Body of pancreas (tissue), 4 donors: ENCODE measurements around the gene ARHGAP26. TPM values are rescaled to one million over a fixed set of nuclear protein-coding genes. Genes with fewer than 3 reads are reported as not detected.

Experiments used
- ATAC-seq: fragments of 150-250 bp; one replicate; pipeline ENCODE4 v1.9.1; 2016
- DNase-seq, 4 donors: peaks; one replicate each; pipeline ENCODE4 v3.0.0-alpha.2; 2019
- H3K27ac ChIP-seq, 4 donors: fragments of 200-600 bp; sonication (generic); 1 replicate in 3 of 4; 2 replicates in 1 of 4; pipeline versions ENCODE4 v1.5.1 to v1.6.1; 2016 to 2019; ENCODE audit warnings: mild to moderate bottlenecking in 1 of 4, mixed read lengths in 1 of 4, moderate library complexity in 1 of 4
- H3K27me3 ChIP-seq, 2 donors: fragments of 200-600 bp; sonication (generic); one replicate each; pipeline ENCODE4 v1.6.0; 2016; ENCODE audit warnings: mild to moderate bottlenecking in 1 of 2
- H3K36me3 ChIP-seq, 2 donors: fragments of 200-600 bp; sonication (generic); replicated peaks in 1 of 2; 2 replicates each; pipeline ENCODE4 v1.5.1; 2016; ENCODE audit warnings: low read depth in 2 of 2; ENCODE audit not compliant: insufficient read depth in 1 of 2
- H3K4me1 ChIP-seq: fragments of 200-600 bp; sonication (generic); one replicate; pipeline ENCODE4 v1.6.0; 2016
- H3K4me3 ChIP-seq, 2 donors: fragments of 200-600 bp; sonication (generic); 1 replicate in 1 of 2; 2 replicates in 1 of 2; pipeline ENCODE4 v1.5.1; 2016 to 2019
- H3K9me3 ChIP-seq, 3 donors: fragments of 200-600 bp; sonication (generic); 1 replicate in 2 of 3; 2 replicates in 1 of 3; pipeline ENCODE4 v1.5.1; 2016
- CTCF ChIP-seq, 7 experiments: fragments of 450-650 bp in 4 of 7; fragments of 200-600 bp in 3 of 7; sonication (generic) in 3 of 7; IDR thresholded peaks; one replicate each; pipeline ENCODE4 v1.5.1; 2016 to 2019; ENCODE audit warnings: antibody characterized with exemption in 7 of 7
- POLR2A ChIP-seq, 3 donors: fragments of 450-650 bp; IDR thresholded peaks; one replicate each; pipeline ENCODE4 v1.6.1; 2016; ENCODE audit warnings: antibody characterized with exemption in 3 of 3, mild to moderate bottlenecking in 2 of 3
- WGBS, 2 donors: methylation state at CpG; one replicate each; pipeline ENCODE4 v1.1.5; 2017; 5-methylcytosine and 5-hydroxymethylcytosine counted together
- intact Hi-C: fragments of 100-400 bp; cut with DNase I; formaldehyde crosslinking; loops from one replicate; pipeline ENCODE4 v1.15.1; 2023
- total RNA-seq, 2 donors: library from RNA; depleted of rRNA; stranded (reverse); fragments of >200 nt; gene quantifications; one replicate each; pipeline ENCODE4 v1.1.0, GENCODE V29; 2016

Gene ARHGAP26
- total RNA-seq, 2 donors from 2014 or later, result 12.5 to 14.2 TPM

DNA sequence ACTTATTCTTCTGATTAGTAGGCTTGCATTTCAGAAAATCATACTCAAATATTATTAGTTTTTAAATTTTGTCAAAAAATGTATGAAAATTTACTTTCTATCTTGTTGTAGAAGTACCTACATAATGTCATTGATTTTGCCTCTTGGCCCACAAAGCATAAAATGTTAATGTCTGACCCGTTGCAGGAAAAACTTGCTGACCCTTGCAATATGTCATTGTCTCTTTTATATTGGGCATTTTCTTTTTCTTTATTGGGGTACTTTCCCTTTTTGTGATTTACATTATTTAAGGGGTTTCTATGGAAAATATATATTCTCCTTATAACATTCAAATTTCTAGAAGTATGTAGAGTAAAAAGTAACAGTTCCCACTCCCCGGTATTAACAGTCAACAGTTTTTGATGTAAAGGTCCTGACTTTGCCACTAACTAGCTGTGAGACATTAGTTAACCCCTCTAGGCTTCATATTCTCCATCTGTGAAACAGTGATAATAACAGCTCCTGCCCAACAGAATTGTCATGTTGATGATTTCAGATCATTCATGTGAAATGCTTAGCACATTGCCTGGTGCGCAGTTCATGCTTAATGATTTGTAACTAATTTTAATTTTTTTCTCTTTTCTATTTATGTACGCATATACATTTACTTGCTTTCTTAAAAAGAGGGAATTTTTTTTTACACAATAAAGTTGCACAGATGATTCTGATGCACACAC is 243.2 kb downstream of the ARHGAP26 start:
- 69 to 74% methylated on average over 4 of the region's 4 CpGs for WGBS, 2 donors
- Histone ChIP-seq H3K9me3 (no peaks in the 10 kb centered on the region), H3K36me3 (no peaks in the 10 kb centered on the region), H3K4me1 (no peaks in the 10 kb centered on the region), H3K27ac (no peak overlapping the region), H3K27me3 (no peaks in the 10 kb centered on the region), H3K4me3 (no peak overlapping the region)
- DNase-seq (no peak), ATAC-seq (no peak)
- intact Hi-C loops, result no loop called here
- no peak for TF ChIP-seq POLR2A (IDR thresholded peaks at IDR 0.05)
- no peak for TF ChIP-seq CTCF (IDR thresholded peaks at IDR 0.05)

DNA sequence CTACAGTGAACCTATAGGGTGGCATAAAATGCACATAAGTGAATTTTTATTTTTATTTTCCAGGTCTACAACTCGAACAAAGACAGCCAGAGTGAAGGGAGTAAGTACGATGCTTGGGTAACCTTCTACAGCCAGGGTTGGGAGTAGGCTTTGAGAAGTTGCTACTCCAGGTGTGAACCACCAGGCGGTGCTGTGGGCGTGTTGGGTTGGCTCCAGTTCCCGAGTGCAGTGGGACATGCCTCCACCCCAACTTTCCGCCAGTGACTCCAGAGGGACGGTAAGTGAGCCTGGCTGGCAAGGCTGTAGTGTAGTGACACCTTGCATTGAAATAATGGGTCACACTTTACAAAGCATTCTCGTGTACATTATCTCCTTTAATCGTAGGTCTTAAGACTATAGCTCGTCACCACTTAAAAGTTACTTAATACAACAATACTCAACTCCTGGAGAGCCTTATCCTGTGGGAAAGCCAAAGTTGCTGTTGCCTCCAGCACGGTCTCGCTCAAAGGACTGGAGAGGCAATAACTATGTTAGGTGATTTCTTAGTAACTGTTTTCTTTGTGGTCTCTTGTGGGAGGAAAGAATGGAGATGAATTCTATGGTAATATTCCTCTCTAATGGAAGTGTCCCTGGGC is 244.0 kb downstream of the ARHGAP26 start:
- Histone ChIP-seq H3K4me3 (no peak overlapping the region), H3K27me3 (no peaks in the 10 kb centered on the region), H3K36me3 (no peaks in the 10 kb centered on the region), H3K27ac (no peak overlapping the region), H3K9me3 (no peaks in the 10 kb centered on the region), H3K4me1 (no peaks in the 10 kb centered on the region)
- peak in 4 of 7 experiments; percentile 14 to 27 (median 20) for TF ChIP-seq CTCF (IDR thresholded peaks at IDR 0.05)
- no peak for TF ChIP-seq POLR2A (IDR thresholded peaks at IDR 0.05)
- DNase-seq (peak in 1 of 4 donors; percentile 23), ATAC-seq (no peak)
- 74 to 77% methylated on average over 12 of the region's 12 CpGs for WGBS, 2 donors
- intact Hi-C loops, result no loop called here

DNA sequence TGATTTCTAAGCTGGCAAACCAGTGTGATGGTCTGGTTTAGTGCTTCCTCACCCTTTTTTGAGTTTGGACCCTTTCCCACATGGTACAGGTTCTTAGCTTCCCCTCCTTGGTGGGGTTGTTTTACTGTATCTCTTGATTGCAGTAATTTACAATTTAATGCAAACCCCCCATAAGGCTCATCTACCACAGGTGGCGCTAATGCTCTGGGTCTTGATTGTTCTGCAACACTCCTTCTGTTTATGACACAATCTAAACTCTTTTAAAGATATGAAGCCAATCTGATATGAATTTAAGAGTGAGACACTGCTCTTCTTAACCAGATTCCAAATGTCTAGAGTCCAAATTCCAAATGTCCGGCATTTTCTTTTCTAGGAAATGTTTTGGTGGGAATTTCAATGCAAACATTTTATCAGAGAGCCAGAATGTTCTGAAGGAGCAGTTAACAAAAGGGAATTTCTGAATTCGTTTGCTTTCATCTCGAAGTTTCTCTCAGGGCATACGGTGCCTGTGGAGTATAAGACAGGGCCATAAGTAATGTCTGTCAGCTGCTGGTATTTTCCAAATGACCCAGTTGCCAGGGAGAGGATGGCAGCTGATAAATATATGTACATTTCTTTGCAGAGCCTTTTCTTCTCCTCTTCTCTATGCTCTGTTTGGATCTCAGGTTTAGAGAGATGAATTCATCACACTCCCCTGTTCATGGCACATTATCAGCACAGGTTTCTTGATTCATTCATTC is 246.8 kb downstream of the ARHGAP26 start:
- intact Hi-C loops, result no loop called here
- H3K4me3 ChIP-seq, result no peak overlapping the region
- H3K27me3 ChIP-seq, result no peaks in the 10 kb centered on the region
- DNase-seq (peak in 2 of 4 donors; percentile 21 to 32), ATAC-seq (no peak)
- TF ChIP-seq POLR2A (IDR thresholded peaks at IDR 0.05), result no peak
- TF ChIP-seq CTCF (IDR thresholded peaks at IDR 0.05), result peak in 5 of 7 experiments; percentile 11 to 34 (median 31)
- H3K27ac ChIP-seq, result no peak overlapping the region
- no peaks in the 10 kb centered on the region for H3K4me1 ChIP-seq
- 72 to 81% methylated on average over 5 of the region's 5 CpGs for WGBS, 2 donors
- H3K36me3 ChIP-seq, result no peaks in the 10 kb centered on the region
- H3K9me3 ChIP-seq, result no peaks in the 10 kb centered on the region

DNA sequence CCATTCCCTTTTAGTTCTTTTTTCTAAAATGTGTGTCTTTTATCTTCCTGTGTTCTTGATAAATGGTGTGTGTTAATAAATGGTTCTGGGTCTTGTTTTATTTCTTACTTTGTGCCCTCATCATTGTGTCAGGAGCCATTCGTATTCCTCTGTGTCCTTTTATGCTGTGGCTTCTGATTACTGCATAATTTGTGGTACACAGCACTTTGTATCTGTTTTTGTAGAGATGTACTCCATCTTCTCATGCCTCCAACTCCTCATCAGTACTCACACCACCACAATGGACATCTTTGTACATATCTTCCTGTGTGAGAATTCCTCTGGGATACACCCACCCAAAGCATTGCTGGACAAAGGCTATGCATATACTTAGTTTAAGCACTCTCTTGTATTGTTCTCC is 247.4 kb downstream of the ARHGAP26 start:
- TF ChIP-seq POLR2A (IDR thresholded peaks at IDR 0.05) (no peak), CTCF (IDR thresholded peaks at IDR 0.05) (no peak)
- no peaks in the 10 kb centered on the region for H3K4me1 ChIP-seq
- no peak overlapping the region for H3K4me3 ChIP-seq
- no peak for ATAC-seq
- no peak for DNase-seq
- H3K9me3 ChIP-seq, result no peaks in the 10 kb centered on the region
- no peak overlapping the region for H3K27ac ChIP-seq
- H3K27me3 ChIP-seq, result no peaks in the 10 kb centered on the region
- 86 to 92% methylated on average over 1 of the region's 1 CpG for WGBS, 2 donors
- intact Hi-C loops, result no loop called here
- H3K36me3 ChIP-seq, result no peaks in the 10 kb centered on the region
